BE2C (cell line): ENCODE data around the gene PP2D1.

Source experiments
- DNase-seq: peaks from one replicate; pipeline ENCODE4 v3.0.0-alpha.2; 2020
- H3K27me3 ChIP-seq: fragments of 250-450 bp; sonication (Bioruptor Pico); 2 replicates; pipeline ENCODE4 v1.5.1; 2020; ENCODE audit warnings: mild to moderate bottlenecking
- H3K36me3 ChIP-seq: fragments of 250-450 bp; sonication (Bioruptor Pico); 2 replicates; pipeline ENCODE4 v1.5.1; 2020; ENCODE audit warnings: mild to moderate bottlenecking
- H3K4me1 ChIP-seq: fragments of 250-450 bp; sonication (Bioruptor Pico); 2 replicates; pipeline ENCODE4 v1.5.1; 2020
- H3K4me3 ChIP-seq: 2 replicates; pipeline ENCODE4 v1.5.1; 2011; ENCODE audit warnings: low read depth, low read length
- H3K9me3 ChIP-seq: fragments of 250-450 bp; sonication (Bioruptor Pico); 2 replicates; pipeline ENCODE4 v1.5.1; 2020
- CTCF ChIP-seq: IDR thresholded peaks from 2 replicates; pipeline ENCODE4 v1.5.1; 2012; ENCODE audit warnings: mild to moderate bottlenecking, low read depth, low read length

Gene PP2D1

GRCh38 chr3:20042331-20042730 lies 30.3 kb upstream of the PP2D1 start:
- H3K4me1 ChIP-seq, result no peaks in the 10 kb centered on the region
- H3K36me3 ChIP-seq, result no peaks in the 10 kb centered on the region
- no peak for DNase-seq
- no peak for TF ChIP-seq CTCF
- no peaks in the 10 kb centered on the region for H3K27me3 ChIP-seq
- no peak overlapping the region for H3K4me3 ChIP-seq
- no peaks in the 10 kb centered on the region for H3K9me3 ChIP-seq

DNA sequence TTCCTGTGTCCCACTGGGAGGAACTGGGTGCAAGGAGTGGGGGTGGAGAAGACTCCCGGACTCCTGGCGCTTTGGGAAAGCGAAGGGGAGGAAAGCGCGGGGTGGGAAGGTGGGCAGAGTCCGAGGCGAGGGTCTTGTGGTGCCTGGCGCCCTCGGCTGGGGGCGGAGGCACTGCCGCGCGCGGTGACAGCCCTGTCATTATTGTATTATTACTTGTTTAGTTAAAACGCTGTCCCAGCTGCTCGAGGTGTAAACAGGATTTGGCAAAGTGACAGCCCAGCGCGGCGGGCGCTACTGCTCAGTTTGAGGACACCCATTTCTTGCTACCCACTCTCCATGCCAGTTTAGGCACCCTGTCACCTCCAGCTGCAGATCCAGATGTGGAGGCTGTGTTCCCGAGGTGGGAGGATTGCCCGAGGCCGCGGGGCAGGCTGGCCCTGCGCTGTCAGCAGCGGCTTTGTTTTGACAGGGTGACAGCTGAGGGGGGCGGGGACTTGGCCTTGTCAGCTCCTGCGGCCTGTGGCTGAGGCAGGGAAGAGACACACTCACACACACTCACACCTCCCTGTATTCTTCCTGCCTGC lies 29.2 kb upstream of the PP2D1 start:
- H3K9me3 ChIP-seq, result no peaks in the 10 kb centered on the region
- peak overlapping the region; percentile 71 for H3K4me3 ChIP-seq
- no peaks in the 10 kb centered on the region for H3K36me3 ChIP-seq
- TF ChIP-seq CTCF, result no peak
- H3K27me3 ChIP-seq, result no peaks in the 10 kb centered on the region
- peak; percentile 77 for DNase-seq
- no peaks in the 10 kb centered on the region for H3K4me1 ChIP-seq

GRCh38 chr3:20040548-20041196 lies 28.6 kb upstream of the PP2D1 start:
- Histone ChIP-seq H3K4me3 (peak overlapping the region; percentile 71), H3K9me3 (no peaks in the 10 kb centered on the region), H3K36me3 (no peaks in the 10 kb centered on the region), H3K27me3 (no peaks in the 10 kb centered on the region), H3K4me1 (no peaks in the 10 kb centered on the region)
- DNase-seq, result peak; percentile 59
- no peak for TF ChIP-seq CTCF

DNA sequence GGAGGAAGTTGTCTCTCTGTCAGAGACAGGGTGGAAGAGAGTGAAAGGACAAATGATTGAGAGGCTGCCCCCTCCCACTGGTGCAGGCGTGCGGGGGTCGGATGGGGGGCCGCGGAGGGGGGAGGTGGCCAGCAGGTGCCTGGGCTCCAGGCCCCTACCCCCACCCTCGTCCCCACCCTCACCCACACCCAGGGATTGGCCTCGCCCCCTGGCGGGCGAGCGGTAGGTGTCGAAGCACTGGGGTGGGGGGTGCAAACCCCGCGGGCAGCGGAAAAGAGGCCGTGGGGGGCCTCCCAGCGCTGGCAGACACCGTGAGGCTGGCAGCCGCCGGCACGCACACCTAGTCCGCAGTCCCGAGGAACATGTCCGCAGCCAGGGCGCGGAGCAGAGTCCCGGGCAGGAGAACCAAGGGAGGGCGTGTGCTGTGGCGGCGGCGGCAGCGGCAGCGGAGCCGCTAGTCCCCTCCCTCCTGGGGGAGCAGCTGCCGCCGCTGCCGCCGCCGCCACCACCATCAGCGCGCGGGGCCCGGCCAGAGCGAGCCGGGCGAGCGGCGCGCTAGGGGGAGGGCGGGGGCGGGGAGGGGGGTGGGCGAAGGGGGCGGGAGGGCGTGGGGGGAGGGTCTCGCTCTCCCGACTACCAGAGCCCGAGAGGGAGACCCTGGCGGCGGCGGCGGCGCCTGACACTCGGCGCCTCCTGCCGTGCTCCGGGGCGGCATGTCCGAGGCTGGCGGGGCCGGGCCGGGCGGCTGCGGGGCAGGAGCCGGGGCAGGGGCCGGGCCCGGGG lies 27.9 kb upstream of the PP2D1 start, which contains the start of gene KAT2B:
Gene KAT2B, plus strand, starts transcription at position 682 of the 783 bp plus-strand sequence. Its CDS starts 32 bp downstream, at position 714.
- H3K27me3 ChIP-seq, result no peaks in the 10 kb centered on the region
- H3K36me3 ChIP-seq, result no peaks in the 10 kb centered on the region
- peak; percentile 73 for DNase-seq
- no peaks in the 10 kb centered on the region for H3K4me1 ChIP-seq
- H3K9me3 ChIP-seq, result no peaks in the 10 kb centered on the region
- peak; percentile 46 for TF ChIP-seq CTCF
- peak within 1 kb of the TSS; percentile 71 for H3K4me3 ChIP-seq

DNA sequence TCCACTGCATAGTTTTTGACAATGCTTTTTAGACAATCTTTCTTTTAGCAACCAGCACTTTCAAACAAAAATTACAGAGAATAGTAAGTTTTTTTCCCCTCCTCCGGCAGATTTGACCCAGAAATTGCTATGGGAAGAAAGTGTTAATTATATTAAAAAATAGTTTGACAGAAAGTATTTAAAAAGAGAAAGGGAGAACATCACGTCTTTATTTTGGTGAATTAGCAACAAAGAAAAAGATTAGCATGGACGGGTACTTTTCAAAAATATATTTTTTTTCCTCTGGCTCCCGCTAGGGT lies 27.4 kb upstream of the PP2D1 start:
- no peak for DNase-seq
- H3K4me3 ChIP-seq, result peak overlapping the region; percentile 61
- H3K9me3 ChIP-seq, result no peaks in the 10 kb centered on the region
- no peak for TF ChIP-seq CTCF
- no peaks in the 10 kb centered on the region for H3K27me3 ChIP-seq
- no peaks in the 10 kb centered on the region for H3K4me1 ChIP-seq
- no peaks in the 10 kb centered on the region for H3K36me3 ChIP-seq
